Osteocyte (in vitro differentiated cells): ENCODE results near the gene NEK5. TPM values are rescaled to one million over a fixed set of nuclear protein-coding genes. Genes with fewer than 3 reads are reported as not detected.

ENCODE experiments used
- DNase-seq: peaks from one replicate; pipeline ENCODE4 v3.0.0; 2021; ENCODE audit warnings: mixed read lengths; ENCODE audit not compliant: unreplicated experiment; ENCODE audit errors: extremely low spot score
- H3K27ac Mint-ChIP-seq: one replicate; pipeline ENCODE4 v1.8.0; 2021; ENCODE audit warnings: mild to moderate bottlenecking, mixed read lengths; ENCODE audit not compliant: unreplicated experiment
- H3K27me3 Mint-ChIP-seq: one replicate; pipeline ENCODE4 v1.8.0; 2021; ENCODE audit warnings: mixed read lengths; ENCODE audit not compliant: unreplicated experiment
- H3K36me3 Mint-ChIP-seq: one replicate; pipeline ENCODE4 v1.8.0; 2021; ENCODE audit warnings: mixed read lengths; ENCODE audit not compliant: unreplicated experiment
- H3K4me1 Mint-ChIP-seq: one replicate; pipeline ENCODE4 v1.8.0; 2021; ENCODE audit warnings: mixed read lengths; ENCODE audit not compliant: unreplicated experiment
- H3K4me3 Mint-ChIP-seq: one replicate; pipeline ENCODE4 v1.8.0; 2021; ENCODE audit warnings: mild to moderate bottlenecking, moderate library complexity, mixed read lengths; ENCODE audit not compliant: unreplicated experiment
- H3K9me3 Mint-ChIP-seq: one replicate; pipeline ENCODE4 v1.8.0; 2021; ENCODE audit warnings: mixed read lengths; ENCODE audit not compliant: unreplicated experiment
- total RNA-seq: library from RNA; stranded (reverse); gene quantifications from 2 replicates; pipeline ENCODE4 v1.2.1, GENCODE V29; 2021
- TF ChIP-seq, protein P1 (sequence below): fragments of 200-600 bp; sonication (generic); IDR thresholded peaks from 2 replicates; pipeline ENCODE4 v1.5.0; 2021; ENCODE audit warnings: antibody characterized with exemption, mild to moderate bottlenecking, moderate library complexity

Gene NEK5
- total RNA-seq, 1 donor from 2014 or later, result 0.40 TPM

DNA sequence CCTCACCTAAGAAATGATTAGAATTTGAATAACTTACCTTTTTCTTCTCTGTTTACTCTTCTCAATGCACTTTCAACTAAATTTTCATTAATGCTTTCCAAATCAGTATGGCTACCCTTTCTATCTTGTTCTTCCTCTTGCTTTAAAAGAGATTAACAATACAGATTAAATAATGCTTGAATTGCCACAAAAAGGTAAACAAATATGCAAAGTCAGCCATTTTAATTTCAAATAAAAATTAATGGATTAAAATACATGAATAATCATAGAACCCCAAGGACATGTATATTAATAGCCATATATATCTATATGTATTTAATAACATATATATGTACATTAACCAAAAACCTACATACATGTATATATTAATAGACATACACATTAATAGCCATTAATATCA, 7.9 kb upstream of the NEK5 start:
- no peaks in the 10 kb centered on the region for H3K9me3 Mint-ChIP-seq
- no peak overlapping the region for H3K4me3 Mint-ChIP-seq
- no peak for DNase-seq
- H3K4me1 Mint-ChIP-seq, result no peaks in the 10 kb centered on the region
- H3K27ac Mint-ChIP-seq, result no peak overlapping the region
- TF ChIP-seq, protein P1, sequence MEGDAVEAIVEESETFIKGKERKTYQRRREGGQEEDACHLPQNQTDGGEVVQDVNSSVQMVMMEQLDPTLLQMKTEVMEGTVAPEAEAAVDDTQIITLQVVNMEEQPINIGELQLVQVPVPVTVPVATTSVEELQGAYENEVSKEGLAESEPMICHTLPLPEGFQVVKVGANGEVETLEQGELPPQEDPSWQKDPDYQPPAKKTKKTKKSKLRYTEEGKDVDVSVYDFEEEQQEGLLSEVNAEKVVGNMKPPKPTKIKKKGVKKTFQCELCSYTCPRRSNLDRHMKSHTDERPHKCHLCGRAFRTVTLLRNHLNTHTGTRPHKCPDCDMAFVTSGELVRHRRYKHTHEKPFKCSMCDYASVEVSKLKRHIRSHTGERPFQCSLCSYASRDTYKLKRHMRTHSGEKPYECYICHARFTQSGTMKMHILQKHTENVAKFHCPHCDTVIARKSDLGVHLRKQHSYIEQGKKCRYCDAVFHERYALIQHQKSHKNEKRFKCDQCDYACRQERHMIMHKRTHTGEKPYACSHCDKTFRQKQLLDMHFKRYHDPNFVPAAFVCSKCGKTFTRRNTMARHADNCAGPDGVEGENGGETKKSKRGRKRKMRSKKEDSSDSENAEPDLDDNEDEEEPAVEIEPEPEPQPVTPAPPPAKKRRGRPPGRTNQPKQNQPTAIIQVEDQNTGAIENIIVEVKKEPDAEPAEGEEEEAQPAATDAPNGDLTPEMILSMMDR, result no peak
- H3K36me3 Mint-ChIP-seq, result peaks cover 46% of the 10 kb centered on the region
- no peaks in the 10 kb centered on the region for H3K27me3 Mint-ChIP-seq

- H3K27ac Mint-ChIP-seq, result no peak overlapping the region
- no peak overlapping the region for H3K4me3 Mint-ChIP-seq
- no peaks in the 10 kb centered on the region for H3K9me3 Mint-ChIP-seq
- TF ChIP-seq, protein P1, result no peak
- peaks cover 9% of the 10 kb centered on the region for H3K4me1 Mint-ChIP-seq
- peaks cover 38% of the 10 kb centered on the region for H3K36me3 Mint-ChIP-seq
- H3K27me3 Mint-ChIP-seq, result peaks cover under 1% of the 10 kb centered on the region
- DNase-seq, result no peak
Observed at GRCh38 chr13:52130641-52131040, 1.8 kb upstream of the NEK5 start.

DNA sequence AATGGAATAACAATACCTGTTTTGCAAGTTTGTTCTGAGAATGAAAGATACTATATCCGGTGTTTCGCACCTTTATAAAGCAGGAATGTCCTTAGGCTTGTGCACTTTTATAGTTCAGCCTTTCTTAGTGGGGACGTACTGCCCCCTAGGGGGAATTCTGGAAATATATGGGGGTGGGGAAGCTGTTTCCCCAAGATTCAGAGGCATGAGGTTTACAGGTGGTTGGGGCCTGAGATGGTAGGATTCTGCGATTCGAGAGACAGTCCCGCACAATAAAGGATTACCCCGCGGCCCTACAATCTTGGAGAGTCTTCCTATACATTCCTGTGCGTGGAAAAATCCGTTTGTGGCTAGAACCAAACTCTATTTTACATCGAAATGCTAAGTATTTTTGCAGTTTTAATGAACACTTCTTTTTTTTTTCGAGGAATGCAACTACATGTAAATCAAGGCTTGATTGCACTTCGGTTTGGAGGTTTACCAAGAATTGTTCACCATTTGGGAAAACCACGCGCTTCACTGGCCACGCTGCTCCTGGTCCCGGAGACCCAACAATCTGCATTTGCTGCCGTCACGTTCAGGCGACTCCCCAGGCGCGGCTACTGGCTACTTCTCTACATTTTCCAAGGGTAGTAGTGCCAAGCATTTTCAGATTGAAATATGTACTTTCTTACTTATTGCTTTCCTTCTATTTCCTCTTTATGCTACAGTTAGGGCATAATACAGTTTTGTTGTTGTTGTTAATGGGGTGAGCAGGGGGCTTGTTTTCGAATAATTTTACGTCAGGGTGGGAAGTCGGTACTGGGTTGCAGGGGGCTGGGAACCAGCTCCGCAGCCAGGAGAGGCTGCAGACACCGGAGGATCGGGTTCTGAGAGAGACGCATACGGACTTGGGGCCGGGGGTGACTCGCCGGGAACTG, 830 bp downstream of the NEK5 start:
- H3K4me1 Mint-ChIP-seq, result peaks cover 9% of the 10 kb centered on the region
- no peaks in the 10 kb centered on the region for H3K9me3 Mint-ChIP-seq
- peaks cover 18% of the 10 kb centered on the region for H3K27me3 Mint-ChIP-seq
- TF ChIP-seq, protein P1, result peak; percentile 87
- no peak for DNase-seq
- H3K36me3 Mint-ChIP-seq, result peaks cover 24% of the 10 kb centered on the region
- H3K27ac Mint-ChIP-seq, result peak overlapping the region; percentile 43
- H3K4me3 Mint-ChIP-seq, result peak overlapping the region; percentile 76

- Mint-ChIP-seq H3K36me3 (peaks cover 20% of the 10 kb centered on the region), H3K27me3 (peaks cover 22% of the 10 kb centered on the region), H3K9me3 (no peaks in the 10 kb centered on the region), H3K4me1 (peaks cover 9% of the 10 kb centered on the region), H3K27ac (no peak overlapping the region), H3K4me3 (no peak overlapping the region)
- no peak for DNase-seq
- TF ChIP-seq, protein P1, result no peak
Observed at GRCh38 chr13:52127378-52127777, 1.5 kb downstream of the NEK5 start.

GRCh38 chr13:52125547-52125946, 3.3 kb downstream of the NEK5 start:
- peaks cover 2% of the 10 kb centered on the region for H3K36me3 Mint-ChIP-seq
- H3K9me3 Mint-ChIP-seq, result no peaks in the 10 kb centered on the region
- peaks cover 9% of the 10 kb centered on the region for H3K4me1 Mint-ChIP-seq

More at GRCh38 chr13:52125547-52125946, 3.3 kb downstream of the NEK5 start:
- no peak overlapping the region for H3K27ac Mint-ChIP-seq
- peaks cover 32% of the 10 kb centered on the region for H3K27me3 Mint-ChIP-seq
- TF ChIP-seq, protein P1, result no peak
- DNase-seq, result no peak
- H3K4me3 Mint-ChIP-seq, result no peak overlapping the region
